Mucosa of descending colon (tissue), 3 donors: Measurements from ENCODE around the gene NF1. TPM values are rescaled to one million over a fixed set of nuclear protein-coding genes. Genes with fewer than 3 reads are reported as not detected.

Experiments
- ATAC-seq: fragments of 200-7000 bp; cut with Tn5 transposase; one replicate; pipeline ENCODE4 v1.9.1; 2020; ENCODE audit warnings: mild to moderate bottlenecking, moderate library complexity
- DNase-seq, 3 donors: peaks; one replicate each; pipeline ENCODE4 v3.0.0-alpha.2; 2020
- H3K36me3 ChIP-seq: fragments of 200-600 bp; one replicate; pipeline ENCODE4 v1.8.0; 2021; ENCODE audit warnings: low read depth, mild to moderate bottlenecking
- H3K4me1 ChIP-seq: fragments of 200-600 bp; one replicate; pipeline ENCODE4 v1.8.0; 2021; ENCODE audit warnings: low read depth, mild to moderate bottlenecking
- H3K4me3 ChIP-seq: fragments of 200-600 bp; one replicate; pipeline ENCODE4 v1.8.0; 2021; ENCODE audit warnings: mild to moderate bottlenecking
- H3K9me3 ChIP-seq: fragments of 200-600 bp; one replicate; pipeline ENCODE4 v1.8.0; 2021; ENCODE audit warnings: mild to moderate bottlenecking
- CTCF ChIP-seq: fragments of 200-600 bp; IDR thresholded peaks from one replicate; pipeline ENCODE4 v1.8.0; 2022; ENCODE audit warnings: antibody characterized with exemption, mild to moderate bottlenecking
- intact Hi-C, 2 donors: fragments of 100-400 bp; cut with DNase I in 1 of 2; cut with micrococcal nuclease in 1 of 2; formaldehyde crosslinking; loops; one replicate each; pipeline versions ENCODE4 v1.11.0 to v1.11.1; 2022; cut with DNase I, micrococcal nuclease
- total RNA-seq, 3 donors: library from RNA; stranded (reverse); fragmentation: NEBNext Ultra II Directional in 2 of 3; extraction: Animal tissue kit (Norgen Biotek cat#: 25700) in 2 of 3; gene quantifications; one replicate each; pipeline versions ENCODE4 v1.2.1 to v1.2.4, GENCODE V29; 2021 to 2023
- donor health status: DM: no; HTN: no; CAD: no; lungs with moderate emphysema.
- donor health status: DM: no; HTN: no; CAD: no.
- donor health status: DM: no; HTN: yes; CAD: no.

The NF1 gene
- total RNA-seq, 3 donors from 2014 or later: 51.9 to 67.6 (median 52.4) TPM

- H3K4me1 ChIP-seq: no peaks in the 10 kb centered on the region
- DNase-seq (no peak), ATAC-seq (no peak)
- no peak overlapping the region for H3K4me3 ChIP-seq
- intact Hi-C loops: no loop called here
- H3K36me3 ChIP-seq: no peaks in the 10 kb centered on the region
- TF ChIP-seq CTCF: no peak
- H3K9me3 ChIP-seq: no peaks in the 10 kb centered on the region
Measured at GRCh38 chr17:31131299-31131698, 36.5 kb downstream of the NF1 start.

- ATAC-seq (no peak), DNase-seq (no peak)
- no peak overlapping the region for H3K4me3 ChIP-seq
- no peak for TF ChIP-seq CTCF
- no peaks in the 10 kb centered on the region for H3K9me3 ChIP-seq
- no peaks in the 10 kb centered on the region for H3K4me1 ChIP-seq
- intact Hi-C loops: no loop called here
- no peaks in the 10 kb centered on the region for H3K36me3 ChIP-seq
Measured at GRCh38 chr17:31132977-31133376, 38.2 kb downstream of the NF1 start.

- Histone ChIP-seq H3K4me1 (no peaks in the 10 kb centered on the region), H3K4me3 (no peak overlapping the region), H3K9me3 (no peaks in the 10 kb centered on the region), H3K36me3 (no peaks in the 10 kb centered on the region)
- no peak for TF ChIP-seq CTCF
- DNase-seq (no peak), ATAC-seq (no peak)
- intact Hi-C loops: no loop called here
Measured at GRCh38 chr17:31134576-31134975, 39.8 kb downstream of the NF1 start.

- H3K4me3 ChIP-seq: no peak overlapping the region
- DNase-seq (no peak), ATAC-seq (no peak)
- H3K36me3 ChIP-seq: no peaks in the 10 kb centered on the region
- intact Hi-C loops: no loop called here
- no peak for TF ChIP-seq CTCF
- H3K9me3 ChIP-seq: no peaks in the 10 kb centered on the region
- H3K4me1 ChIP-seq: no peaks in the 10 kb centered on the region
Measured at GRCh38 chr17:31136319-31136718, 41.5 kb downstream of the NF1 start.

GRCh38 chr17:31140111-31140510 is 45.3 kb downstream of the NF1 start:
- ATAC-seq: no peak
- intact Hi-C loops: no loop called here
- Histone ChIP-seq H3K9me3 (no peaks in the 10 kb centered on the region), H3K4me3 (no peak overlapping the region), H3K36me3 (no peaks in the 10 kb centered on the region), H3K4me1 (no peaks in the 10 kb centered on the region)
- TF ChIP-seq CTCF: no peak
- DNase-seq: no peak

GRCh38 chr17:31144428-31144827 is 49.7 kb downstream of the NF1 start:
- ATAC-seq: no peak
- Histone ChIP-seq H3K4me3 (no peak overlapping the region), H3K4me1 (no peaks in the 10 kb centered on the region), H3K9me3 (no peaks in the 10 kb centered on the region), H3K36me3 (no peaks in the 10 kb centered on the region)
- intact Hi-C loops: no loop called here
- no peak for TF ChIP-seq CTCF
- no peak for DNase-seq
